NCI-H2029 treated with DMSO at 0.1 percent for 48 hours (cell line): Measurements from ENCODE around the gene PELO.
"Not testable (repeated sequence)": the region's sequence is repeated elsewhere in the genome, so short reads cannot be mapped to it uniquely, and the experiment has no call there.

ENCODE experiments used
- DNase-seq: peaks from one replicate; lab custom pipeline; 2025; lab: John Stamatoyannopoulos, UW

Gene PELO

GRCh38 chr5:52800394-52801213 lies 12.9 kb downstream of the PELO start:
- peak; percentile 30 for DNase-seq

GRCh38 chr5:52801329-52801728 lies 13.6 kb downstream of the PELO start:
- no peak for DNase-seq

DNA sequence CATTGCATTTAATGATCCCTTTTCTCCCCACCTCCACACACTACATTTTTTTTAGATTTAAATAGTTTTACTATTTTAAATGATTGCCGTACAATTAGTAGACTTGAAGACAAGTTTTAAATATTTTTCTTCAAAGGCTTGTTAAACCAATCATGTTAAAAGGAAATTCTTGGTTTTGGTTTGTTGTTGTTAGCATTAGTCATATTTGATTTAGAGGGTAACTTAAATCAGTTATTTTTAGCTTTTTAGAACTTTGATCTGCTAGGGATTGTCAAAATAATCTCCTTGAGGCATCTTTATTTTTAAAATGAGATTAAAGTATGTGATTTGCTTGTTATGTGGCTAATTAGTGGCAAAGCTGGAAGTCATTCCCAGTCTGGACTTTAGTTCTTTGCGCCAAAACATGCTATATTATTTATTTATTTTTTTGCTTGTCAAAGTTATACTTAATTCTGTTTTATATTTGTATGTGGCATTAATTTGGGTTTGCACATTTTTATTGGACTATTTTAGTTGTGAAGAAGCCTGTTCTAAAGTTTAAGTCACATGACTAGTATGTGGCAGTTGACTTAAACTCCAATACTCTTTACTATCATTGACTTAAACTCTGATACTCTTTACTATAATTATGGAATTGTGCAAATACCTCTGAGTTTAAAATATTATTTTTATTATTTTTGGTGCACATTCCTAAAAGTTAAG lies 14.7 kb downstream of the PELO start:
- no peak for DNase-seq

DNA sequence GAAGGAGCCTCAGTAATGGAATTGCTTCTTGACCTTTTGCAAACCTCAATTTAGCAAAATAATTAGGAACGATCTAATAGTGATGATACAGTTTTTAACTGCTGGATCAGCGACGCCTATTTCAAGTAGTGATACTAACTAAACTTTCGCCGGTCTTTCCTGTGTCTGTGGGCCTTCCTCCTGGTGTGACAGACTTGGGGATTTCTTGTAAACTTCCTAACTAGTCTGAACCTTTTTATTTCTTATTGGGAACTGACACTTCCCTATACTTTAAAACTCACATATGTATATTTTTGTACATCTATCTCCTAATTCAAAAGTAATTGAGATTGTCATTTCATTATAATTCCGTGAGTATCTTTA lies 15.2 kb downstream of the PELO start:
- DNase-seq, result no peak

DNA sequence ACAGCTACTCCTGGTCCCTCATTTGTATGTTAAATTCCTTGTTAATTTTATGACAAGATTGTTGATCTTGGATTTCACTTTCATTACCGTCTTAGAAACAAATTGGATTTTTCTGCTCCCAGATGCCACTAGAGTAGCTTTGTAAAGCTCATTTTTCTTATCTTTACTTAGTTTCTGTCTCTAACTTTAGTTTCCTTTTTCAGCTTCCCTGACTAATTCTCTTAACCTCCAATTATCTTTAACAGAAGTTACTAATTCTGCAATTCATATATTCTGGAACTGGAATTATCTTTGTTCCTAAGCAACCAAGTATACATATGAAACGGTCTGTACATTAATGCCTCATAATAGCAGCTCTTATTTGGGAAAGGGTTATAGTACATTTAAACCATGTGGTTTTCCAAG lies 16.7 kb downstream of the PELO start:
- no peak for DNase-seq

DNA sequence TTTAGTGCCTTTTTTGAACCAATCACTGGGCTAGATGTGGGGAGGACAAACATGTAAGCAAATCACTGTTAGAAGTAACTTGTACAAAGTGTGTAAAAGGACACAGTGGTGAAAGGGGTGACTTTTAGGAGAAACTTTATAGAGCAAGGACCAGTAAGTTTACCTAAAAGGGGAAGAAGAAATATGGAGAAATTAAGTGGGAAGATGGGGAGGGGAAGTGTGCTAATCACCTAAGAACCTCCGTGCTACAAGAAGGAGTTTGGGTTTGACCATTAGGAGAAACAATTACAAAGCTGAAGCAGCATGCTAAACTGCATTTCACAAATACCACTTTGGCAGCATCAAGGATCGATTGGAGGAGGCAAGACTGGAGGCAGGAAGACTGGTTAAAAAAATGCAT lies 17.3 kb downstream of the PELO start:
- DNase-seq, result no peak

DNA sequence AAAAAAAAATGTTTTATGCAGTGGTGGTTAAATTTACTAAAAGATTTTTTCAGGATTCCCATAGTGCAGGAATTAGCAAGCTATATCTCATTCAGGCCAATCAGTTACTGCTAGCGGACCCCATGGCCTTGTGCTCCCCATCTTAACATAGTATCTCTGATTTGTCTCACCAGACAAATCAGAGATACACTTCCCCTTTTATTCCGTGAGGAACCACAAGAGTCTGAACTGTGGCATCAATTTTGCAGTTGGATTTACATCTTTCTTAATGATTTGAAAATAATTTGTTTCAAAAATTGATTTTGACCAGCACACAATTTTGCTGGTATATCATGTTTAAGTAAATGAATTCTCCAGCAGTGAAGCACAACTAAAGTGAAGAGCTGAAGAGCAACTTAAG lies 17.9 kb downstream of the PELO start:
- DNase-seq, result no peak

DNA sequence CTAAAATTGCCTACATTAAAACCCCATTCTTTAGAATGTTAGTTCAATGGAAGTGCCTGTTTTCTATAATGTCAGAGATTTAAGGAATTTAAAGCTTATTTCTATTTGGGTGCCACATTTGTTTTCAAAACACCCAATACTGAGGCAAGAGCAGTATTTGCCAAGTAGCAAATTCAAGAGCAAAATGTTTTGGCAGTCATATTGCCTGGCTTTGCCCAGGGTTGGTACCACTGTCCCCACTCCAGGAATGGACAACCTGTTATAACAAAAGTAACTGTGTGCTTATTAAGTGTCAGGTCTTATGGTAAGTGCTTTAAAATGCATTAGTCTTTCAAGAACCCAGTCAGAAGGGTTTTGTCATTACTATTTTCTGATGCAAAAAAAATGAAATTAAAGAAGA lies 19.3 kb downstream of the PELO start:
- DNase-seq, result no peak

GRCh38 chr5:52807723-52808122 lies 20.0 kb downstream of the PELO start:
- DNase-seq, result no peak

GRCh38 chr5:52808316-52808901 lies 20.7 kb downstream of the PELO start:
- DNase-seq, result no peak

DNA sequence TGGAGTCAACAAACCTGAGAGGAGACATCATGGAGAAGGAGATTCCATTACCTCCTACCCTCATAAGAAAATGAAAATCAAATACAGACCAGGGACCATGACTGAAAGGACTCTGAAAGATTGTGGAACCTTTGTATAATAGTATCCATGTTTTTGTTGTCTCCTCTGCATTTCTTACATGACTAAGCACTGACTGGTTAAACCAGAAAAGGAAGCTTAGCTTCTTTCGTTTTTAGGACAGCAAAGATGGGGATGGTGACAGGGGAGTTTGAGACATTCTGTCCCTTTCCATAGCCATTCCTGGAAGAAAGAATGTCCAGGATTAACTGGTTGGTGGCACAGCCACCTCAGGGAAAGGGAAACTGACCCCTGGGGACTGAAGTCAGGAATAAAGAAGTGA lies 22.2 kb downstream of the PELO start:
- no peak for DNase-seq

- no peak for DNase-seq
Measured at GRCh38 chr5:52810426-52810825, 22.7 kb downstream of the PELO start.

DNA sequence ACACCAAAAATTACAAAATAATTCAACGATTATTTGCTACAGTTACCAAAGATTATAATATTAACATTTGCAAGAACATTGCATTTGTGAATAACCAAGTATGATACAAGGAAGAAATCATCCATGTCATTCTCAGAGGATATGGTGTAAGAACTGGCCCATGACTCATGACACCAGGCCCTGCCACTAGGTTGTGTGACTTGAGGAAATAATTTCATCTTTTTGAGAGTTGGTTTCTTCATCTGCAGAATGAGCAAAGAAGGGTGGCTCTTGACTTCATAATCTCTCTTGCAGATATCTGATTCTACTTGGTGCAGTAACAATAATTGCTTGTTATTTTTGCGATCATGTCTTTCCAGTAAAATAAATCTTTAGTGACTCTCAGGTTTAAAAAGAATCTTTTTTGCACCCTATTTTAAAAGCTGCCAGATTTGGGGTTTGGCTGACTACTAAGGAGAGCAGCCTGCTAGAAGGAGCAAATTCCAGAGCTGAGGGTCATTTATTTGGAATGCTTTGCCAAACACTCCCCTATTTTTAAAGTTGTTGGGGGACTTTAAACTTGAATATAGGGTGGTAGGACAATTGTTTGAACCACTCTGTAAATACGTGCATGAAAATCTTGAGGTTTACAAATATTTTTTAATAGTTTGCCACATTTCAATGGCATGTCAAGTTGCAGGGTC lies 23.5 kb downstream of the PELO start:
- no peak for DNase-seq

DNA sequence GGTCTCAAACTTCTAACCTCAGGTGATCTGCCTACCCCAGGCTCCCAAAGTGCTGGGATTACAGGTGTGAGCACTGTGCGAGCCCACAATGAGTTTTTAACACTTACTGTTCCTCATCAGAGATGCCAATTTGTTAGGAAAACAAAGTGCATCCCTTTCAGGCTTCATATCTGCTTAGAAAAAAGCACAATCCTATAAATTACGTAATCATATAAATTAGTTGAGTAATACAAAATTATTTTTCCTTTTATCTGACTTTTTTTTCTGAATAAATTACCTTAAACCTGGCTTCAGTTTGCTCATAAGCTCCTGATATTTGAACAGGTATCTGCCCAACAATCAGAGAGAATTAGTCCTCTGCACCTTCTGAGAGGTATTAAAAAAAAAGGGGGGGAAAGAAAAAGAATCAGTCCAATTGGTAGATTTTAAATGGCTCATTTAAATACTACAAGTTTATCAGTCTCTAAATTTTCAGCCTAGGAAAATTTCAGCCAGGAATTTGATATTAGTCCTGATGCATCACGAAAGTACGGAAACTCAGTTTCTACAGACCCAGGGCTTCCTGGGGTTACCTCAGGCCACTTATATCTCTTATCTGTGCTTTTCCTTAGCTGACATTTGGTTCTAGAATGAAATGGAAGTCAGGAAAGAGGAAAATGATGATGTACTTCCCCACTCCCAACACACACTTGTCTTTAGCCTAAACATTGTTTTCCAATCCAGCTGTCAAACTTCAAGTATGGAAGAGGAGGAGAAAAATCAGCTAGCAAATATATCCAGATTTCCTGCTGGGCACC lies 26.8 kb downstream of the PELO start:
- no peak for DNase-seq

DNA sequence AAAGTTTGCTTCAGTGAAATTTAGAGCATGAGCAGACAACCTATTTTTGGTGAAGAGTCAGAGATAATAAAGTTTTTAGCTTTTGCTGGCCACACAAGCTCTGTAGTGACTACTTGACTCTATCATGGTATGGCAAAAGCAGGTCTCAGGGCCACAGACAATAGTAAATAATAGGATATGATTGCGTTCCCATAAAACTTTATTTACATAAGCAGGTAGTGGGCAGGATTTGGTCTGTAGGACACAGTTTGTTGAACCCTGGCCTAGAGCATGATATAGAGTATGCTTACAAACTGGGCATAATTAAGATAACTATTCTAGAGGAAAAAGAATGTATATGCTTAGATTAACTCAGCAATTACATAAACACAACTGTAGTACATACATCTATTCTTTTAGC lies 30.1 kb downstream of the PELO start:
- DNase-seq, result no peak

GRCh38 chr5:52818360-52818759 lies 30.6 kb downstream of the PELO start:
- DNase-seq, result no peak

DNA sequence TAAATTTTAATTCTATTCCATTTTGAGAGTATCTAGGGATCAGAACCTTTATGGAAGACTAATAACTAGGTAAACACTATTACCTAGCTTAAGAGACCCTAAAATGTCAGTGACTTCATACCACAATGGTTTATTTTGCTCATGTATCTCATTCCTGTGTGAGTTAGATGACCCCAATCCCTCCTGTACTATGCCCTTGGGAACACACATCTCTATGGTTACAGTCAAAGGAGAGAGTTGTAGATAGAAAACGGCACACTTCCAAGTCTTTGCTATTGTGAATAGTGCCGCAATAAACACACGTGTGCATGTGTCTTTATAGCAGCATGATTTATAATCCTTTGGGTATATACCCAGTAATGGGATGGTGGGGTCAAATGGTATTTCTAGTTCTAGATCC lies 31.1 kb downstream of the PELO start:
- DNase-seq, result not testable (repeated sequence)

DNA sequence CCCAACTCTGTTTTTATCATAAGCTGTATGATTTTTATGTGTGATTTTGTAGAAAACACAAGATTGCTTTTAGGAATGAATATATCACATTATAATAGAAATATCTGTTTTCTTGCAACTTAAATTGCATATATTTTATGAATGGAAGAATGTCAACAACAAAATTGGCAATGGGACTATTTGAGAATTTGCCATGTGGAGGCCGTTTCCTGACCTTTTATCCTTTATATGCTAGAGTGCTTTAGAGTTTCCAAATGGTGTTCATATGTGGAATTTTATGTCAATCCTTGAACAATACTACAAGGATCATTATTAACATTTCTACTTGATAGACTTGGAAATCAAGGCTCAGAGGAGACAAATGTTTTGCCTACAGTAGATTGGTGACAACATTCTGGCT lies 34.2 kb downstream of the PELO start:
- DNase-seq, result no peak

DNA sequence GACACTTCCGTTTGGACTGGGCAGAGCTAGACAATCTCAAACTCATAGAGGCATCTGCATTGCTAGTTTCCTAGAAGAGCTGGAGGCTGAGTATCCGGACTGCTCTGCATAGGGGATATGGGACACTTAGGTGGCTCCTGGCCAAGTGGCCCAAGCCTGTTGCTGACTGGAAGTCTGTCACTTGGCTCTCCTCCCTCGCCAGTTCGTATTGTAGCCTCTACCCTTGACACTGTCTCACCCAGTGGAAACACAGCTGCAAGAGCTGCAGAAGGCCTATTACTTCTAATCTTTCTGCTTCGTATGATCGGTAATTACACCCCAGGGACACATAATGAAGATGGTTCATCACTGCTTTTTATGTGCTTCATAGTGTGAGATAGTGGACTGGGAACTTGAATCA lies 34.7 kb downstream of the PELO start:
- DNase-seq, result no peak

DNA sequence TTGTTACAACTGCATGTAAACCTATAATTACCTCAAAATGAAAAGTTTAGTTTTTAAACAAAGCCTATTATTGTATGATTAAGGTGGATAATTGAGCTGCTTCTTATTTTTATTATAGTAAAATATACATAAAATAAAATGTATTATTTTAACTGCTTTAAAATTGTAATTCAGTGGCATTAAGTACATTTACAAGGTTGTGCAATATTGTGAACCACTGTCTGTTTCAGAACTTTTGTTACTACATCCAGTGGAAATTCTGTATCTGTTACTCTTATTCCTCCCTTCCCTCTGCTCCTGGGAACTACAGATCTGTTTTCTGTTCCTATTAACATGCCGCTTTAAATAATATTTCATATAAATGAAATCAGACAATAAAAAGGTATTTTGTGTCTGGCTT lies 37.1 kb downstream of the PELO start:
- no peak for DNase-seq

- DNase-seq, result no peak
Measured at GRCh38 chr5:52825826-52826225, 38.1 kb downstream of the PELO start.

GRCh38 chr5:52827815-52828214 lies 40.1 kb downstream of the PELO start:
- no peak for DNase-seq
